ENCODE measurements around the gene FGD6. TPM values are rescaled to one million over a fixed set of nuclear protein-coding genes. Genes with fewer than 3 reads are reported as not detected.

The FGD6 gene
- total RNA-seq, 1 donor from 2014 or later: 11.9 TPM

DNA sequence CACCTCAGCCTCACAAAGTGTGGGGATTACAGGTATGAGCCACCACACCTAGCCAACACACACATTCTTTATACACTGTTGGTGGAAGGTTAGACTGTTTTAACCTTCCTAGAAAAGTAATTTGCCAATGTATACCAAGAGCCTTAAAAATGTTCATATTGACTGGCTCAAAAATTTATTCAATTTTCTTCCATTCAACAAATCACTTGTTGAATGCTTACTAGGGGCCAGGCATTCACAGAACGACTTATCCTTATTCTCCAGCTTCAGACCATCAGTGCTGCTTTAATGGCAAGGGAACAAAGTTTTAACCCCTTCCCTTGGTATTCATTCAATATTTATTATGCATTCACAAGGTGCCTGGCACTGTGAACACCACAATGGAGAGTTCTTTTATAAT lies 146.9 kb downstream of the FGD6 start:
- no peak for TF ChIP-seq CTCF (IDR thresholded peaks at IDR 0.05)
- Mint-ChIP-seq H3K27me3 (ENCODE audit: unreplicated experiment) (no peaks in the 10 kb centered on the region), H3K4me3 (ENCODE audit: unreplicated experiment) (no peak overlapping the region), H3K4me1 (ENCODE audit: unreplicated experiment) (peaks cover 22% of the 10 kb centered on the region), H3K9me3 (ENCODE audit: unreplicated experiment) (no peaks in the 10 kb centered on the region), H3K27ac (ENCODE audit: unreplicated experiment) (no peak overlapping the region), H3K36me3 (ENCODE audit: unreplicated experiment) (peaks cover 12% of the 10 kb centered on the region)
- no peak for DNase-seq (ENCODE audit: extremely low spot score, unreplicated experiment)

DNA sequence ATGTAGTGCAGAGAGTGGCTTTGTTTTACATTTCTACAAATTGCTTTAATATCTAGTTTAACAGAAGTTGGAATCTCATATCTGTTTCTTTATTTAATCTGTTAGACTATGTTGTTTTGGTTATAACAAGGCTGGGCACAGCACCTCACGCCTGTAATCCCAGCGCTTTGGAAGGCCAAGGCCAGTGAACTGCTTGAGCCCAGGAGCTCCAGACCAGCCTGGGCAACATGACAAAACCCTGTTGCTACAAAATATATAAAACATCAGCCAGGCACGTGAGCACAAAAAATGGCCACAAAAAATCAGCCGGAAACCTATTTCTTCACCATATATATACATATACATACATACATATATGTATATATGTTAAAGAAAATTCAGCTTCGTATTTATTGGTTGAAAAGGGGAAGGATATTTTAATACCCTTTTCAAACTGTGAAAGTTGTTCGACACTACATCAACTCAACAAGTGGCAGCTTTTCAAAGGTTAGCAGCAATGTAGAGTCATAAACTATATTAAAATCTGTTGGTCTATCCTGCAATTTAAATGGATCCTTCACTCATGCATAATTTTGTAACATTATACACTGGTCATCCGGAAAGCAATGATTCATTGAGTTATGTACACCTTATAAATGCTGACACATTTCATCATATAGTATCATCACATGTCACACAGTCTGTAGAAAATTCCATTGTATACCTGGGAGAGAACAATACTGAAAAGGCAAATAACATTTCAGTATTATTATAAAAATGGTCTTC lies 151.0 kb downstream of the FGD6 start:
- no peak overlapping the region for H3K4me3 Mint-ChIP-seq (ENCODE audit: unreplicated experiment)
- no peak for TF ChIP-seq CTCF (IDR thresholded peaks at IDR 0.05)
- no peak overlapping the region for H3K27ac Mint-ChIP-seq (ENCODE audit: unreplicated experiment)
- H3K9me3 Mint-ChIP-seq (ENCODE audit: unreplicated experiment): no peaks in the 10 kb centered on the region
- no peak for DNase-seq (ENCODE audit: extremely low spot score, unreplicated experiment)
- H3K36me3 Mint-ChIP-seq (ENCODE audit: unreplicated experiment): peaks cover 29% of the 10 kb centered on the region
- H3K27me3 Mint-ChIP-seq (ENCODE audit: unreplicated experiment): no peaks in the 10 kb centered on the region
- no peaks in the 10 kb centered on the region for H3K4me1 Mint-ChIP-seq (ENCODE audit: unreplicated experiment)

- Mint-ChIP-seq H3K27ac (ENCODE audit: unreplicated experiment) (no peak overlapping the region), H3K4me3 (ENCODE audit: unreplicated experiment) (no peak overlapping the region), H3K4me1 (ENCODE audit: unreplicated experiment) (no peaks in the 10 kb centered on the region), H3K9me3 (ENCODE audit: unreplicated experiment) (no peaks in the 10 kb centered on the region), H3K36me3 (ENCODE audit: unreplicated experiment) (peaks cover 39% of the 10 kb centered on the region), H3K27me3 (ENCODE audit: unreplicated experiment) (no peaks in the 10 kb centered on the region)
- no peak for TF ChIP-seq CTCF (IDR thresholded peaks at IDR 0.05)
- no peak for DNase-seq (ENCODE audit: extremely low spot score, unreplicated experiment)
Measured at GRCh38 chr12:95060951-95061350, 156.3 kb downstream of the FGD6 start.

DNA sequence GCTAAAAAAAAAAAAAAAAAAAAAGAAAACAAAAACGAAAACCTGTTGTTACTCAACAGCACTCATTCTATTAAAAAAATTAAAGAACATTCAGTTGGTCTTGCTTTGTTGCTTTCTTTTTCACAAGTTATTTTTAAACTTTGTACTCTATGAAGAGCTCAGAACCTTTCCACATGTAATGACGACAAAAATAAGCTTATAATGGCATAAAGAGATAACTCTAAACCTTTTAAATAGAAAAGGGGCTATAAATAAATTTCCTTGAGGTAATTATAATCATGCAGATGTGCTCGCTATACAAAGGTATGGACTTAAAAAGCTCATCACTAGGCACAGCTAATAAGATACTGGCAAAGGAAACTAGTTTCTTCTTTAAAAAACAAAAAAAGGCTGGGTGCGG lies 157.3 kb downstream of the FGD6 start:
- Mint-ChIP-seq H3K4me3 (ENCODE audit: unreplicated experiment) (no peak overlapping the region), H3K4me1 (ENCODE audit: unreplicated experiment) (no peaks in the 10 kb centered on the region), H3K27ac (ENCODE audit: unreplicated experiment) (no peak overlapping the region), H3K9me3 (ENCODE audit: unreplicated experiment) (no peaks in the 10 kb centered on the region), H3K27me3 (ENCODE audit: unreplicated experiment) (no peaks in the 10 kb centered on the region), H3K36me3 (ENCODE audit: unreplicated experiment) (peaks cover 41% of the 10 kb centered on the region)
- no peak for DNase-seq (ENCODE audit: extremely low spot score, unreplicated experiment)
- TF ChIP-seq CTCF (IDR thresholded peaks at IDR 0.05): no peak

- no peaks in the 10 kb centered on the region for H3K27me3 Mint-ChIP-seq (ENCODE audit: unreplicated experiment)
- H3K27ac Mint-ChIP-seq (ENCODE audit: unreplicated experiment): no peak overlapping the region
- DNase-seq (ENCODE audit: extremely low spot score, unreplicated experiment): no peak
- no peaks in the 10 kb centered on the region for H3K4me1 Mint-ChIP-seq (ENCODE audit: unreplicated experiment)
- H3K36me3 Mint-ChIP-seq (ENCODE audit: unreplicated experiment): peaks cover 39% of the 10 kb centered on the region
- no peak overlapping the region for H3K4me3 Mint-ChIP-seq (ENCODE audit: unreplicated experiment)
- no peaks in the 10 kb centered on the region for H3K9me3 Mint-ChIP-seq (ENCODE audit: unreplicated experiment)
- TF ChIP-seq CTCF (IDR thresholded peaks at IDR 0.05): no peak
Measured at GRCh38 chr12:95057424-95057823, 159.8 kb downstream of the FGD6 start.
